Sigmoid colon (tissue), 7 donors: ENCODE data around the gene DUOXA2. TPM values are rescaled to one million over a fixed set of nuclear protein-coding genes. Genes with fewer than 3 reads are reported as not detected.

Source experiments
- DNase-seq: peaks from one replicate; pipeline ENCODE4 v3.0.0-alpha.2; 2019
- H3K27ac ChIP-seq, 4 donors: fragments of 200-600 bp; sonication (generic); one replicate each; pipeline ENCODE4 v1.5.1; 2016 to 2019; ENCODE audit warnings: mild to moderate bottlenecking in 1 of 4
- H3K27me3 ChIP-seq, 3 donors: fragments of 200-600 bp; sonication (generic); one replicate each; pipeline ENCODE4 v1.5.1; 2019; ENCODE audit warnings: mild to moderate bottlenecking in 1 of 3
- H3K36me3 ChIP-seq, 4 donors: fragments of 200-600 bp; sonication (generic); one replicate each; pipeline ENCODE4 v1.5.1; 2016 to 2019
- H3K4me1 ChIP-seq, 4 donors: fragments of 200-600 bp; sonication (generic); one replicate each; pipeline ENCODE4 v1.5.1; 2017 to 2019
- H3K4me3 ChIP-seq, 4 donors: fragments of 200-600 bp; sonication (generic); one replicate each; pipeline ENCODE4 v1.5.1; 2017 to 2019; ENCODE audit warnings: mild to moderate bottlenecking in 2 of 4, moderate library complexity in 1 of 4
- H3K9me3 ChIP-seq, 4 donors: fragments of 200-600 bp in 3 of 4; sonication (generic) in 3 of 4; one replicate each; pipeline versions ENCODE4 v1.5.1 to v1.6.1; 2013 to 2019
- CTCF ChIP-seq, 4 experiments: fragments of 450-650 bp in 3 of 4; fragments of 200-600 bp in 1 of 4; IDR thresholded peaks; one replicate each; pipeline ENCODE4 v1.5.1; 2016 to 2019; ENCODE audit warnings: antibody characterized with exemption in 4 of 4, mild to moderate bottlenecking in 3 of 4, moderate library complexity in 2 of 4
- EP300 ChIP-seq, 4 donors: sonication (generic); formaldehyde crosslinking; IDR thresholded peaks; one replicate each; pipeline ENCODE4 v1.6.1; 2017; ENCODE audit warnings: antibody characterized with exemption in 4 of 4
- POLR2A ChIP-seq, 2 donors: fragments of 450-650 bp; IDR thresholded peaks; one replicate each; pipeline ENCODE4 v1.6.1; 2016; ENCODE audit warnings: antibody characterized with exemption in 2 of 2, mild to moderate bottlenecking in 2 of 2, moderate library complexity in 2 of 2
- POLR2AphosphoS5 ChIP-seq, 4 donors: sonication (generic); formaldehyde crosslinking; IDR thresholded peaks; one replicate each; pipeline ENCODE4 v1.6.1; 2017; ENCODE audit warnings: antibody characterized with exemption in 4 of 4
- WGBS, 2 donors: extraction: QIAGEN DNeasy Blood & Tissue Kit; methylation state at CpG; one replicate each; pipeline ENCODE4 v1.1.7; 2013; 5-methylcytosine and 5-hydroxymethylcytosine counted together
- intact Hi-C: fragments of 100-400 bp; cut with DNase I; formaldehyde crosslinking; loops from one replicate; pipeline ENCODE4 v1.15.1; 2023
- polyA plus RNA-seq, 3 donors: library from polyadenylated mRNA; stranded (reverse); fragments of 200-250 nt; gene quantifications; one replicate each; pipeline ENCODE4 v1.2.3, GENCODE V29; 2013
- total RNA-seq, 4 donors: library from RNA; depleted of rRNA; stranded (reverse); fragments of >200 nt; gene quantifications; one replicate each; pipeline ENCODE4 v1.1.0, GENCODE V29; 2016
- donor health status: healthy with polysubstance abuse.
- donor health status: Bipolar disorder and iron deficiency.
- donor health status: healthy.

DUOXA2 gene
- total and polyA plus RNA-seq, 7 donors: 0.28 to 117 (median 1.4) TPM; not detected in 4

- Histone ChIP-seq H3K4me3 (peak overlapping the region in 3 of 4 donors; percentile 3 to 37 (median 32)), H3K27me3 (peaks cover 47 to 82% (median 62%) of the 10 kb centered on the region in 3 donors), H3K4me1 (peaks cover 0 to 35% (median 31%) of the 10 kb centered on the region in 4 donors), H3K27ac (no peak overlapping the region), H3K36me3 (no peaks in the 10 kb centered on the region), H3K9me3 (no peaks in the 10 kb centered on the region)
- 35 to 55% methylated on average over 33 of the region's 33 CpGs for WGBS, 2 donors
- intact Hi-C loops: no loop called here
- TF ChIP-seq EP300 (IDR thresholded peaks at IDR 0.05) (no peak), POLR2AphosphoS5 (IDR thresholded peaks at IDR 0.05) (no peak), POLR2A (IDR thresholded peaks at IDR 0.05) (no peak), CTCF (IDR thresholded peaks at IDR 0.05) (no peak)
- DNase-seq: no peak
These were observed 3.4 kb downstream of the DUOXA2 start for GRCh38 chr15:45117308-45118130.

- peaks cover 0 to 29% (median 24%) of the 10 kb centered on the region in 4 donors for H3K4me1 ChIP-seq
- no peak overlapping the region for H3K27ac ChIP-seq
- no peaks in the 10 kb centered on the region for H3K9me3 ChIP-seq
- TF ChIP-seq CTCF (IDR thresholded peaks at IDR 0.05) (peak; percentile 41 to 90 (median 84)), POLR2AphosphoS5 (IDR thresholded peaks at IDR 0.05) (no peak)
- peak; percentile 83 for DNase-seq
- H3K4me3 ChIP-seq: peak overlapping the region in 3 of 4 donors; percentile 3 to 32 (median 29)
- no peaks in the 10 kb centered on the region for H3K36me3 ChIP-seq
- peaks cover 41 to 77% (median 56%) of the 10 kb centered on the region in 3 donors for H3K27me3 ChIP-seq
- 1% methylated on average over 14 of the region's 14 CpGs for WGBS, 2 donors
- intact Hi-C loops: no loop called here
These were observed 4.0 kb downstream of the DUOXA2 start for GRCh38 chr15:45118131-45118588.

- no peak overlapping the region for H3K27ac ChIP-seq
- 78 to 86% methylated on average over 5 of the region's 5 CpGs for WGBS, 2 donors
- peaks cover 37 to 77% (median 48%) of the 10 kb centered on the region in 3 donors for H3K27me3 ChIP-seq
- H3K4me1 ChIP-seq: peaks cover 0 to 27% (median 23%) of the 10 kb centered on the region in 4 donors
- DNase-seq: no peak
- no peak for TF ChIP-seq EP300 (IDR thresholded peaks at IDR 0.05)
- no peak overlapping the region for H3K4me3 ChIP-seq
- intact Hi-C loops: no loop called here
- no peaks in the 10 kb centered on the region for H3K9me3 ChIP-seq
- no peaks in the 10 kb centered on the region for H3K36me3 ChIP-seq
These were observed 4.9 kb downstream of the DUOXA2 start for GRCh38 chr15:45118996-45119395.

GRCh38 chr15:45120081-45120972 lies 6.2 kb downstream of the DUOXA2 start:
- no peak for DNase-seq
- no peak overlapping the region for H3K27ac ChIP-seq
- WGBS, 2 donors: 96% methylated on average over 10 of the region's 10 CpGs

More at GRCh38 chr15:45120081-45120972, 6.2 kb downstream of the DUOXA2 start:
- Histone ChIP-seq H3K4me3 (no peak overlapping the region), H3K27me3 (peaks cover 26 to 75% (median 34%) of the 10 kb centered on the region in 3 donors), H3K36me3 (no peaks in the 10 kb centered on the region), H3K9me3 (no peaks in the 10 kb centered on the region), H3K4me1 (peaks cover 0 to 20% (median 17%) of the 10 kb centered on the region in 4 donors)
- no peak for TF ChIP-seq CTCF (IDR thresholded peaks at IDR 0.05)
- TF ChIP-seq POLR2AphosphoS5 (IDR thresholded peaks at IDR 0.05): no peak
- no peak for TF ChIP-seq EP300 (IDR thresholded peaks at IDR 0.05)
- TF ChIP-seq POLR2A (IDR thresholded peaks at IDR 0.05): no peak
- intact Hi-C loops: no loop called here
